ENCODE results near the gene ATP6V0E1. TPM values are rescaled to one million over a fixed set of nuclear protein-coding genes. Genes with fewer than 3 reads are reported as not detected.

The ATP6V0E1 gene
- total RNA-seq, 1 experiment from 2014 or later = 84.6 TPM

- Histone ChIP-seq H3K4me2 (ENCODE audit: low read length) (no peak overlapping the region), H3K27me3 (ENCODE audit: insufficient read depth, low read length) (no peaks in the 10 kb centered on the region), H3K9me2 (ENCODE audit: insufficient read depth) (no peaks in the 10 kb centered on the region), H3K27ac (ENCODE audit: low read depth, low read length) (no peak overlapping the region), H3K9ac (ENCODE audit: low read length) (no peak overlapping the region), H2AFZ (ENCODE audit: low read depth, low read length, poor library complexity, severe bottlenecking) (no peak overlapping the region), H3K79me2 (ENCODE audit: insufficient read depth, low read length) (peaks cover 58% of the 10 kb centered on the region), H4K20me1 (ENCODE audit: insufficient read depth) (no peaks in the 10 kb centered on the region), H3K4me1 (ENCODE audit: control insufficient read depth in 1 of 2, insufficient read depth in 2 of 2, low read length in 2 of 2) (no peaks in the 10 kb centered on the region), H3K4me3 (replicated peaks in 1 of 2; ENCODE audit: low read depth in 1 of 2, low read length in 2 of 2) (no peak overlapping the region), H3K9me3 (ENCODE audit: control insufficient read depth in 1 of 2, insufficient read depth in 1 of 2, low read depth in 1 of 2, low read length in 2 of 2) (no peaks in the 10 kb centered on the region), H3K36me3 (ENCODE audit: control insufficient read depth in 1 of 2, insufficient read depth in 2 of 2, low read length in 2 of 2) (no peaks in the 10 kb centered on the region)
- TF ChIP-seq SRF (IDR thresholded peaks at IDR 0.05; ENCODE audit: low read depth) = no peak
- TF ChIP-seq REST (IDR thresholded peaks at IDR 0.05; ENCODE audit: low read depth) = no peak
- no peak for TF ChIP-seq YY1 (IDR thresholded peaks at IDR 0.05; ENCODE audit: extremely low read depth, insufficient replicate concordance, low read depth, low read length)
- TF ChIP-seq EGR1 (IDR thresholded peaks at IDR 0.05; ENCODE audit: low read depth) = no peak
- ChIA-PET CTCF (no interaction called here), RAD21 (ENCODE audit: low non-redundant PET in 1 of 2, low total read pairs in 2 of 2, uncharacterized antibody in 2 of 2, unreplicated experiment in 2 of 2) (no interaction called here), POLR2A (no interaction called here)
- intact Hi-C loops (cut with micrococcal nuclease) = no loop called here
- DNase-seq (ENCODE audit: low read depth, low spot score) = no peak
- no peak for ATAC-seq
- no TSS peak for BruUV-seq (replicated peaks)
These were observed 44.3 kb downstream of the ATP6V0E1 start for GRCh38 chr5:173027905-173028304.

GRCh38 chr5:173028811-173029327, 45.3 kb downstream of the ATP6V0E1 start:
- no peaks in the 10 kb centered on the region for H3K36me3 ChIP-seq (ENCODE audit: control insufficient read depth in 1 of 2, insufficient read depth in 2 of 2, low read length in 2 of 2)
- BruUV-seq (replicated peaks) = no TSS peak
- H2AFZ ChIP-seq (ENCODE audit: low read depth, low read length, poor library complexity, severe bottlenecking) = no peak overlapping the region
- no peaks in the 10 kb centered on the region for H3K4me1 ChIP-seq (ENCODE audit: control insufficient read depth in 1 of 2, insufficient read depth in 2 of 2, low read length in 2 of 2)
- TF ChIP-seq SIN3A (IDR thresholded peaks at IDR 0.05; ENCODE audit: low read depth) (no peak), RAD21 (IDR thresholded peaks at IDR 0.05; ENCODE audit: low read depth) (no peak), JUND (IDR thresholded peaks at IDR 0.05) (no peak), ZBTB33 (IDR thresholded peaks at IDR 0.05; ENCODE audit: extremely low read depth, insufficient replicate concordance, low read length) (no peak), EZH2 (IDR thresholded peaks at IDR 0.05) (no peak)
- H3K9me3 ChIP-seq (ENCODE audit: control insufficient read depth in 1 of 2, insufficient read depth in 1 of 2, low read depth in 1 of 2, low read length in 2 of 2) = no peaks in the 10 kb centered on the region
- H3K4me2 ChIP-seq (ENCODE audit: low read length) = no peak overlapping the region
- DNase-seq (ENCODE audit: low read depth, low spot score) = no peak
- POLR2A ChIA-PET = no interaction called here
- no peaks in the 10 kb centered on the region for H4K20me1 ChIP-seq (ENCODE audit: insufficient read depth)
- no peak overlapping the region for H3K9ac ChIP-seq (ENCODE audit: low read length)
- RAD21 ChIA-PET (ENCODE audit: low non-redundant PET in 1 of 2, low total read pairs in 2 of 2, uncharacterized antibody in 2 of 2, unreplicated experiment in 2 of 2) = no interaction called here
- no peak overlapping the region for H3K4me3 ChIP-seq (replicated peaks in 1 of 2; ENCODE audit: low read depth in 1 of 2, low read length in 2 of 2)
- peaks cover 54% of the 10 kb centered on the region for H3K79me2 ChIP-seq (ENCODE audit: insufficient read depth, low read length)
- CTCF ChIA-PET = no interaction called here
- no peaks in the 10 kb centered on the region for H3K27me3 ChIP-seq (ENCODE audit: insufficient read depth, low read length)
- H3K27ac ChIP-seq (ENCODE audit: low read depth, low read length) = no peak overlapping the region
- H3K9me2 ChIP-seq (ENCODE audit: insufficient read depth) = no peaks in the 10 kb centered on the region
- intact Hi-C loops (cut with micrococcal nuclease) = no loop called here
- ATAC-seq = no peak

All from HCT116 (cell line).